NCI-H187 treated with DMSO at 0.1 percent for 48 hours (cell line): ENCODE data around the gene RPGR.

ENCODE experiments used
- DNase-seq: peaks from one replicate; lab custom pipeline; 2025; lab: John Stamatoyannopoulos, UW

RPGR gene

GRCh38 chrX:38262715-38263620 is 64.3 kb downstream of the RPGR start:
- DNase-seq, result no peak

DNA sequence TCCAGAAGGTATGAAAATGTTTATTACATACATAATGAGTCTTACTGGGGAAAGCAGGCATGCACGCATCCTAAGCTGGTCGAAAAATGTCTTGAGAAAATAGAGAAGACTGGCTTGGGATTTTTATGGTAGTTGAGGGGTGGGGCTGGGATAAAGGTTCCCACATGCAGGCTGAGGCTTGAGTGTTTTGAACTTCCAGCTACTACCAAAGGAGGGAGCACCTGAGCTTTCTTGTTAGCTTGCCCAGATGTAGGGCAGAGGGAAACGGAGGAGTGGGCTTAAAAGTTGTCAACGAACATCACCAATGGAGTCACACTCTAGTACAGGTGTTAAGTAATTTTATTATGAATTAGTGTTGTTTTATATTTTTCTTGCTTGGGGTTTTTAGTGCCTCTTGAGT is 67.1 kb downstream of the RPGR start:
- no peak for DNase-seq

DNA sequence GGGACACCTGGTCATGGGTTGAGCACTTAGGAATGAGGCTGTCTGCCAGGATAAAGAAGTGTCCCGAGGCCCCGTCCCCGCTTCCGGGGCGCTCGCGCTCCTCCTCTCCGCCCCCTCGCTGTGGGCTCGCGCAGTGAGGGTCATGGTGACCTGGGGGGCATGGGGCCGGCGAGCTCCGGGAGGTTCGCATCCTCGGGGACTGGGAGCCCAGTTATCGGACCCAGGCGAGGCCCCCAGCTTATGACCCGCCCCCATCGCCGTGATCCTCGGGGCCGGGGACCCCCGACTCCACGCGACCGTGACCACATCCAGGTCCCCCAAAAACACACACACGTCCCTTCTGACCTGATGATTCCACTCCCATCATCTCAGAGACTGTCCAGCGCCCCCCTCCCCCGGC is 71.3 kb downstream of the RPGR start:
- no peak for DNase-seq

GRCh38 chrX:38249965-38250364 is 77.3 kb downstream of the RPGR start:
- DNase-seq, result no peak

- DNase-seq, result no peak
Observed at GRCh38 chrX:38247051-38247450, 80.3 kb downstream of the RPGR start.

DNA sequence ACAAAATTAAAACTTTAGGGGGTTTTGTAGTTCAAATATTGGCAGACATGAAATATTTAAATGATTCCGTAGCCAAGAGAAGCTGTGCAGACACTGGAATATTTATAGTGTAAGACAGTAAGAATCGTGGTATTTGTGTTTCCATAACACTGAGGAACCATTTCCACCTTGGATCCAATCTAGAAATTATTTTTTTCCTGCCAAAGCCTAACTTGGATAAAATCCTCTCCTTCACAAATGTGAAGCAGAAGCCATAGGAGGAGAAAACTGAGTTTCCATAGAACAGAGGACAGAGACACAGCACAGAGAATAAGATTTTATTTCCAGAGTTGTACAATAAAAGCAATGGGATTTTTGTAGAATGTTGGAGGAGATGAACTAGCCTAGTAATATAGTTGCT is 86.8 kb downstream of the RPGR start:
- no peak for DNase-seq

- DNase-seq, result no peak
Observed at GRCh38 chrX:38236901-38237615, 90.3 kb downstream of the RPGR start.

DNA sequence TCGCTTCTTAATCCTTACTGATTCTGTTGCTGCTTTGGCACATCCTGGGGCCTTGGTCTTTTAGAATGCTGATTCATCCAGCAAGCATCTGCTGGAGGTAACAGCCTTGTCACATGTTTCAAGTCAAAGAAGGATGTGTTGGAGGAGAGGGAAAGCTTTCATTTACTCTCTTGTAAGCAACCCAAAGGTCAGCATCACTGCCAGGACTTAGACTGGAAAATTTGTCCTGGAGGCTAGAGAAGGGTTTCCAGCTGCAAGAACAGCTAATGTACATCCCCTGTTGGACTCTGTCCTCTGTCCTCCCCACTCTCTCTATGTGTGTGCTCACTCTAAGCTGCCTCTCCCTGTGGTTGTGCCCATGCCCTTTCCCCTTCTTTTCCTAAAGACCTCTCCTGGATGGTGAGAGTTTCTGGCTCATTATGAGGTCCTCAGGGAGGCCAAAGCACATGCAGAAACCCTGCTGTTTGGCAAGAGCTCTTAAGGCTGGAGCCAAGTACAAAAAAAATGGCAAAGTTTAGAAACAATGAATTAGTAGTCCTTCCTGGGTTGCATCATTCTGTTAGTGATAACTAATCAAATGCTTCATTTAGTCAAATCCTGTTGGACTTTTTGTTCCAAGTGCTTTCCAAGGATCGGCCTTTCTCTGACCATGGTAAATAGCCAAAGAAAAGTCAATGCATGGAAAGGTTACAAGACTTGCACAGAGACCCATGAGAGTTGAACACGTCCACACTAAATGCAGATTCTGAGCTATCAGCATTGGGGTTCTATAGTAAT is 93.2 kb downstream of the RPGR start:
- no peak for DNase-seq

- no peak for DNase-seq
Observed at GRCh38 chrX:38232079-38232686, 95.1 kb downstream of the RPGR start.

GRCh38 chrX:38225093-38225492 is 102.2 kb downstream of the RPGR start:
- DNase-seq, result no peak

DNA sequence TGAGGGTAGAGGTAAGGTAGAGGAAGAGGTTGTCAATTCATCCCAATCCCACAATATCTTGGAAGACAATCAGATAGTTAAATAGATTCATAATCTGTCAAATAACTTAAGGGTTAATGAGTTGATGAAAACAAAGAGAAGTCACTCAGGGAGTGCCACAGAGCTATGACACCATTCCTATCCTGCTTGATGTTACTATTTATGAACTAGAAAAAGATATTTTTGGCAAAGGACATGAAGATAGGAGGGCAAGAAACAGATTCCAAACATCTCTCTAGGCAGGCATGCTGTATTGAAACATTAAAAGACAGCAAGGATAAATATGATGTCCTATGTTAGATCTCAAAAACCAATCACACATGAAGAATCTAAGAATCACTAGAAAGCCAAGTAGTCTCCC is 103.1 kb downstream of the RPGR start:
- no peak for DNase-seq

- DNase-seq, result no peak
Observed at GRCh38 chrX:38221391-38221929, 105.8 kb downstream of the RPGR start.

DNA sequence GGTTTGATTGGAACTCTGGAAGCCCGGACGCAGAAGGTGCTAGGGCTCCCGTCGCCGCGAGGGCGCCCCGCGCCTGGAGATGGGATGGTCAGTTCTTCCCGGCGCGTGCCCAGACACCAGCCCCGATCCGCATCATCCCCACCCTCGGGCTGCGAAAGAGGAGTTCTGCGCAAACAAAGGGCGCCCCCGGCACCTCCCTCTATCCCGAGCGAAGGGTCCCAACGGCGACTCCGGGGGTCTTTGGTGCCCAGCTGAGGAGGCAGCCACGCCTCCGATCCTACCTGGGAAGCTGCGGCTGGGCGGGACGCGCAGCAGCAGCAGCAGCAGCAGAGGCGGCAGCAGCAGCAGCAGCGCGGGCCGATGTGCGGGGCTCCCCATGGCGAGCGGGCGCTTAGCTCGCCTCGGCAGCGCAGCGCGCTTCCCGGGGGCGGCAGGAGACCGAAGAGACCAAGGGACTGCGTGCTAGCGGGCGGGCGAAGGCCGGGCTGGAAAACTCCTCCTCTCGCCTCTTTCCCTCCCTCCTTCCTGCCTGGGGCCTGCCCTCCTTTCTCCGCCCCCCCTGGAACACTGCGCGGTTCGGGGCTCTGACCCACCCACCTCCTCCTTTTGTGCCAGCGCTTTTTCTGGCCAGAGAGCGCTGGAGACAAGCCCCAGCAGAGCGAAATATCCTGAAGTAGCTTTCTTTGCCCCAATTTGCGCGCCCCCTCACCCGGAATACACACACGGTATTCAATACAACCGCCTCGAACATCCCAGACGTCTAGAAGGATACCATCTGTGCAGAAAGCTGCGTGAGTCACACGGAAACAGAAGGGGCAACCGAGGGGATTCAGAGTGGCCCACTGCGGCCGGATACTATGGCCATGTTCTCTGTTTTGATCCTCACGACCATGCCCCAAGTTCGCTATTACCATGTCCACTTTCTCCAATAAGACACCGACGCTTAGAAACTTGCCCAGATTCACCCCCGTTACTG is 106.6 kb downstream of the RPGR start, which contains the start of gene SRPX:
Gene SRPX, minus strand, starts transcription at position 457 of the 976 bp plus-strand sequence. Its CDS starts 79 bp downstream, at position 378.
- DNase-seq, result no peak

DNA sequence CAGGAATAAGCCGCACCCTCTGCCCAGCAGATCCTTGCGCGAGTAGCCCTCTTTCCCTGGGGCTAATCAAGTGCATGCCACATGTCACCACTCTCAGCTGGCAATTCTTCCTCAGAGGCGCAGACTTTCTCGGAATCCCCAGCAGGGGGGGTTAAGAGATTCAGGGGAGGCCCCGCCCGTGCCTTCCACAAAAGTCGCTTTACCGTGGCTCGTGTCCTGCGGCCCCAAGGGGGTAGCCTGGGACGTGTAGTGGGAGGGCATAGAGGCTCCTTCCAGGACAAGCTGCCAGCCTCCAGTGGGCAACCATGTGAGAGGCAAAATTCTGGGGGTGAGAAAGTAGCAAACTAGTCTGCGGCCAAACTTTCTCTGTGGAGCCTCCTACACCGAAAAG is 107.3 kb downstream of the RPGR start:
- DNase-seq, result no peak
